Esophagus muscularis mucosa (tissue), 4 donors: Measurements from ENCODE around the gene PPP3CB. TPM values are rescaled to one million over a fixed set of nuclear protein-coding genes. Genes with fewer than 3 reads are reported as not detected.

Source experiments
- DNase-seq: peaks from one replicate; pipeline ENCODE4 v3.0.0-alpha.2; 2017; ENCODE audit errors: extremely low spot score
- H3K27ac ChIP-seq, 4 donors: fragments of 200-600 bp; sonication (generic); replicated peaks in 1 of 4; 1 replicate in 3 of 4; 2 replicates in 1 of 4; pipeline ENCODE4 v1.5.1; 2016 to 2019; ENCODE audit warnings: mild to moderate bottlenecking in 1 of 4
- H3K27me3 ChIP-seq, 4 donors: fragments of 200-600 bp; sonication (generic); one replicate each; pipeline versions ENCODE4 v1.5.1 to v1.6.0; 2016 to 2019
- H3K36me3 ChIP-seq, 4 donors: fragments of 200-600 bp; sonication (generic); one replicate each; pipeline ENCODE4 v1.5.1; 2016 to 2019
- H3K4me1 ChIP-seq, 4 donors: fragments of 200-600 bp; sonication (generic); one replicate each; pipeline ENCODE4 v1.5.1; 2016 to 2019
- H3K4me3 ChIP-seq, 4 donors: fragments of 200-600 bp; sonication (generic); 1 replicate in 2 of 4; 2 replicates in 2 of 4; pipeline ENCODE4 v1.5.1; 2016 to 2019; ENCODE audit warnings: mild to moderate bottlenecking in 4 of 4, moderate library complexity in 1 of 4
- H3K9me3 ChIP-seq, 4 donors: fragments of 200-600 bp; sonication (generic); 1 replicate in 3 of 4; 2 replicates in 1 of 4; pipeline ENCODE4 v1.5.1; 2016 to 2019
- CTCF ChIP-seq, 3 experiments: fragments of 200-600 bp in 2 of 3; fragments of 450-650 bp in 1 of 3; sonication (generic) in 2 of 3; IDR thresholded peaks; one replicate each; pipeline ENCODE4 v1.5.1; 2017 to 2019; ENCODE audit warnings: antibody characterized with exemption in 3 of 3, mild to moderate bottlenecking in 2 of 3, moderate library complexity in 1 of 3
- EP300 ChIP-seq: sonication (generic); formaldehyde crosslinking; IDR thresholded peaks from one replicate; pipeline ENCODE4 v1.6.1; 2017; ENCODE audit warnings: antibody characterized with exemption
- POLR2A ChIP-seq: fragments of 450-650 bp; IDR thresholded peaks from one replicate; pipeline ENCODE4 v1.6.1; 2017; ENCODE audit warnings: antibody characterized with exemption, moderate library complexity, mild to moderate bottlenecking, low read depth
- POLR2AphosphoS5 ChIP-seq, 2 donors: sonication (generic); formaldehyde crosslinking; IDR thresholded peaks; one replicate each; pipeline ENCODE4 v1.6.1; 2017; ENCODE audit warnings: antibody characterized with exemption in 2 of 2
- WGBS: methylation state at CpG from one replicate; pipeline ENCODE4 v1.1.5; 2018; 5-methylcytosine and 5-hydroxymethylcytosine counted together
- intact Hi-C: fragments of 100-400 bp; cut with DNase I; formaldehyde crosslinking; loops from one replicate; pipeline ENCODE4 v1.15.1; 2023
- total RNA-seq, 4 donors: library from RNA; depleted of rRNA; stranded (reverse); fragments of >200 nt; gene quantifications; one replicate each; pipeline versions ENCODE4 v1.1.0 to v1.2.1, GENCODE V29; 2016

The PPP3CB gene
- total RNA-seq, 4 donors from 2014 or later, result 67.1 to 106 (median 71.6) TPM

GRCh38 chr10:73471226-73471625, 24.6 kb downstream of the PPP3CB start:
- Histone ChIP-seq H3K4me3 (no peak overlapping the region), H3K9me3 (no peaks in the 10 kb centered on the region), H3K36me3 (peaks cover 20 to 95% (median 63%) of the 10 kb centered on the region in 4 donors), H3K27me3 (no peaks in the 10 kb centered on the region), H3K4me1 (peaks cover 11 to 28% (median 19%) of the 10 kb centered on the region in 4 donors), H3K27ac (no peak overlapping the region)
- no peak for DNase-seq
- no peak for TF ChIP-seq EP300
- TF ChIP-seq POLR2A, result no peak
- TF ChIP-seq POLR2AphosphoS5 (IDR thresholded peaks at IDR 0.05), result no peak
- no peak for TF ChIP-seq CTCF (IDR thresholded peaks at IDR 0.05)
- WGBS, result 58% methylated on average over 3 of the region's 3 CpGs
- intact Hi-C loops, result no loop called here

- TF ChIP-seq EP300 (no peak), CTCF (IDR thresholded peaks at IDR 0.05) (no peak), POLR2A (no peak), POLR2AphosphoS5 (IDR thresholded peaks at IDR 0.05) (no peak)
- DNase-seq, result no peak
- H3K27ac ChIP-seq, result no peak overlapping the region
- peaks cover 7 to 95% (median 53%) of the 10 kb centered on the region in 4 donors for H3K36me3 ChIP-seq
- intact Hi-C loops, result no loop called here
- no peak overlapping the region for H3K4me3 ChIP-seq
- peaks cover 11 to 37% (median 31%) of the 10 kb centered on the region in 4 donors for H3K4me1 ChIP-seq
- no peaks in the 10 kb centered on the region for H3K9me3 ChIP-seq
- no peaks in the 10 kb centered on the region for H3K27me3 ChIP-seq
These were observed 26.2 kb downstream of the PPP3CB start for GRCh38 chr10:73469579-73469978.

- no peak for TF ChIP-seq CTCF (IDR thresholded peaks at IDR 0.05)
- no peak for TF ChIP-seq EP300
- no peak for TF ChIP-seq POLR2AphosphoS5 (IDR thresholded peaks at IDR 0.05)
- TF ChIP-seq POLR2A, result no peak
- H3K27me3 ChIP-seq, result no peaks in the 10 kb centered on the region
- intact Hi-C loops, result no loop called here
- peaks cover 4 to 85% (median 38%) of the 10 kb centered on the region in 4 donors for H3K36me3 ChIP-seq
- 91% methylated on average over 2 of the region's 2 CpGs for WGBS
- no peak overlapping the region for H3K27ac ChIP-seq
- no peak overlapping the region for H3K4me3 ChIP-seq
- H3K9me3 ChIP-seq, result no peaks in the 10 kb centered on the region
- DNase-seq, result no peak
- H3K4me1 ChIP-seq, result peaks cover 11 to 37% (median 31%) of the 10 kb centered on the region in 4 donors
These were observed 28.6 kb downstream of the PPP3CB start for GRCh38 chr10:73467206-73467605.

- H3K9me3 ChIP-seq, result no peaks in the 10 kb centered on the region
- no peaks in the 10 kb centered on the region for H3K27me3 ChIP-seq
- H3K4me3 ChIP-seq, result no peak overlapping the region
- no peak overlapping the region for H3K27ac ChIP-seq
- WGBS, result 63% methylated on average over 2 of the region's 2 CpGs
- H3K4me1 ChIP-seq, result peaks cover 11 to 29% (median 24%) of the 10 kb centered on the region in 4 donors
- TF ChIP-seq POLR2AphosphoS5 (IDR thresholded peaks at IDR 0.05) (no peak), CTCF (IDR thresholded peaks at IDR 0.05) (no peak), EP300 (no peak), POLR2A (no peak)
- intact Hi-C loops, result no loop called here
- peaks cover 4 to 79% (median 34%) of the 10 kb centered on the region in 4 donors for H3K36me3 ChIP-seq
- DNase-seq, result no peak
These were observed 29.7 kb downstream of the PPP3CB start for GRCh38 chr10:73465978-73466726.

- no peaks in the 10 kb centered on the region for H3K9me3 ChIP-seq
- H3K27me3 ChIP-seq, result no peaks in the 10 kb centered on the region
- no peak for DNase-seq
- intact Hi-C loops, result no loop called here
- H3K4me3 ChIP-seq, result no peak overlapping the region
- TF ChIP-seq EP300, result no peak
- no peak for TF ChIP-seq CTCF (IDR thresholded peaks at IDR 0.05)
- no peak for TF ChIP-seq POLR2AphosphoS5 (IDR thresholded peaks at IDR 0.05)
- no peak for TF ChIP-seq POLR2A
- peaks cover 0 to 65% (median 30%) of the 10 kb centered on the region in 4 donors for H3K36me3 ChIP-seq
- H3K4me1 ChIP-seq, result peaks cover 0 to 9% (median 9%) of the 10 kb centered on the region in 4 donors
- 100% methylated on average over 4 of the region's 4 CpGs for WGBS
- no peak overlapping the region for H3K27ac ChIP-seq
These were observed 34.9 kb downstream of the PPP3CB start for GRCh38 chr10:73460897-73461296.
